Type B pancreatic cell (in vitro differentiated cells): ENCODE data around the gene EHBP1L1. TPM values are rescaled to one million over a fixed set of nuclear protein-coding genes. Genes with fewer than 3 reads are reported as not detected.

Experiments used
- DNase-seq: peaks from one replicate; pipeline ENCODE4 v3.0.0; 2021; ENCODE audit warnings: mixed read lengths; ENCODE audit not compliant: unreplicated experiment; ENCODE audit errors: extremely low spot score
- H3K27ac Mint-ChIP-seq: 2 replicates; pipeline ENCODE4 v1.8.0; 2021; ENCODE audit warnings: mild to moderate bottlenecking, mixed read lengths
- H3K27me3 Mint-ChIP-seq: 2 replicates; pipeline ENCODE4 v1.8.0; 2021; ENCODE audit warnings: mixed read lengths
- H3K36me3 Mint-ChIP-seq: 2 replicates; pipeline ENCODE4 v1.8.0; 2021; ENCODE audit warnings: mixed read lengths
- H3K4me1 Mint-ChIP-seq: one replicate; pipeline ENCODE4 v1.8.0; 2021; ENCODE audit warnings: mixed read lengths; ENCODE audit not compliant: unreplicated experiment
- H3K4me3 Mint-ChIP-seq: 2 replicates; pipeline ENCODE4 v1.8.0; 2021; ENCODE audit warnings: mild to moderate bottlenecking, mixed read lengths
- H3K9me3 Mint-ChIP-seq: 2 replicates; pipeline ENCODE4 v1.8.0; 2021; ENCODE audit warnings: mixed read lengths
- total RNA-seq: library from RNA; stranded (reverse); gene quantifications from 2 replicates; pipeline ENCODE4 v1.2.1, GENCODE V29; 2021; ENCODE audit warnings: low replicate concordance
- TF ChIP-seq, protein P1 (sequence below): fragments of 200-600 bp; sonication (generic); conservative IDR thresholded peaks from 2 replicates; pipeline ENCODE4 v1.5.0; 2021; ENCODE audit warnings: antibody characterized with exemption, mild to moderate bottlenecking

EHBP1L1 gene
- total RNA-seq, 1 donor from 2014 or later = 14.7 TPM

DNA sequence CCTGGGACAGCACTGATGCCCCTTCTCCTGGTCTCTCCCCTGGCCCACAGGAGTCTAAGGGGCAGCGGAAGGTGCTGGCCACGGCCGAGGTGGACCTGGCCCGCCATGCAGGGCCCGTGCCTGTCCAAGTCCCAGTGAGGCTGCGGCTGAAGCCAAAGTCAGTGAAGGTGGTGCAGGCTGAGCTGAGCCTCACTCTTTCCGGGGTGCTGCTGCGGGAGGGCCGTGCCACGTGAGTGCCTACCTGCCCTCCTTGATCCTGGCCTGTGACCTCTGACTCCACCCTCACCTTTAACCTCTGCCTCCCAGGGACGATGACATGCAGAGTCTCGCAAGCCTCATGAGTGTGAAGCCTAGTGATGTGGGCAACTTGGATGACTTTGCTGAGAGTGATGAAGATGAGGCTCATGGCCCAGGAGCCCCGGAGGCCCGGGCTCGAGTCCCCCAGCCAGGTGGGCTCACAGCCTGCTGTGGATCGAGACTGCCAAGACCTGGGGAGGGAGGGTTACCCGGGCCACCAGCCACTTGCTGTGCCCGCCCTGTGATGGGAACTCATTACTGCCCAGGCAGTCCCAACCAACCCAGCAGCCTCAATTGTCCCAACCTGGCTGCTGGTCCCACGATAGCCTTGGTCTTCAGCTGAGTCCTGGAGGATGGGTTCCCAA is 4.3 kb downstream of the EHBP1L1 start:
- Mint-ChIP-seq H3K9me3 (no peaks in the 10 kb centered on the region), H3K4me3 (no peak overlapping the region), H3K27ac (no peak overlapping the region), H3K27me3 (peaks cover 32% of the 10 kb centered on the region), H3K36me3 (no peaks in the 10 kb centered on the region), H3K4me1 (peaks cover 13% of the 10 kb centered on the region)
- TF ChIP-seq, protein P1, sequence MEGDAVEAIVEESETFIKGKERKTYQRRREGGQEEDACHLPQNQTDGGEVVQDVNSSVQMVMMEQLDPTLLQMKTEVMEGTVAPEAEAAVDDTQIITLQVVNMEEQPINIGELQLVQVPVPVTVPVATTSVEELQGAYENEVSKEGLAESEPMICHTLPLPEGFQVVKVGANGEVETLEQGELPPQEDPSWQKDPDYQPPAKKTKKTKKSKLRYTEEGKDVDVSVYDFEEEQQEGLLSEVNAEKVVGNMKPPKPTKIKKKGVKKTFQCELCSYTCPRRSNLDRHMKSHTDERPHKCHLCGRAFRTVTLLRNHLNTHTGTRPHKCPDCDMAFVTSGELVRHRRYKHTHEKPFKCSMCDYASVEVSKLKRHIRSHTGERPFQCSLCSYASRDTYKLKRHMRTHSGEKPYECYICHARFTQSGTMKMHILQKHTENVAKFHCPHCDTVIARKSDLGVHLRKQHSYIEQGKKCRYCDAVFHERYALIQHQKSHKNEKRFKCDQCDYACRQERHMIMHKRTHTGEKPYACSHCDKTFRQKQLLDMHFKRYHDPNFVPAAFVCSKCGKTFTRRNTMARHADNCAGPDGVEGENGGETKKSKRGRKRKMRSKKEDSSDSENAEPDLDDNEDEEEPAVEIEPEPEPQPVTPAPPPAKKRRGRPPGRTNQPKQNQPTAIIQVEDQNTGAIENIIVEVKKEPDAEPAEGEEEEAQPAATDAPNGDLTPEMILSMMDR = no peak
- DNase-seq = no peak

- H3K36me3 Mint-ChIP-seq = no peaks in the 10 kb centered on the region
- no peaks in the 10 kb centered on the region for H3K9me3 Mint-ChIP-seq
- peaks cover 27% of the 10 kb centered on the region for H3K27me3 Mint-ChIP-seq
- TF ChIP-seq, protein P1 = no peak
- H3K4me3 Mint-ChIP-seq = no peak overlapping the region
- H3K4me1 Mint-ChIP-seq = peaks cover 8% of the 10 kb centered on the region
- no peak overlapping the region for H3K27ac Mint-ChIP-seq
- no peak for DNase-seq
These were observed 4.9 kb downstream of the EHBP1L1 start for GRCh38 chr11:65580756-65581155.

GRCh38 chr11:65581928-65582327 is 6.1 kb downstream of the EHBP1L1 start:
- H3K4me3 Mint-ChIP-seq = no peak overlapping the region
- H3K27ac Mint-ChIP-seq = no peak overlapping the region
- peaks cover 15% of the 10 kb centered on the region for H3K4me1 Mint-ChIP-seq
- H3K9me3 Mint-ChIP-seq = no peaks in the 10 kb centered on the region
- DNase-seq = no peak
- peaks cover 27% of the 10 kb centered on the region for H3K27me3 Mint-ChIP-seq
- TF ChIP-seq, protein P1 = no peak
- H3K36me3 Mint-ChIP-seq = no peaks in the 10 kb centered on the region

DNA sequence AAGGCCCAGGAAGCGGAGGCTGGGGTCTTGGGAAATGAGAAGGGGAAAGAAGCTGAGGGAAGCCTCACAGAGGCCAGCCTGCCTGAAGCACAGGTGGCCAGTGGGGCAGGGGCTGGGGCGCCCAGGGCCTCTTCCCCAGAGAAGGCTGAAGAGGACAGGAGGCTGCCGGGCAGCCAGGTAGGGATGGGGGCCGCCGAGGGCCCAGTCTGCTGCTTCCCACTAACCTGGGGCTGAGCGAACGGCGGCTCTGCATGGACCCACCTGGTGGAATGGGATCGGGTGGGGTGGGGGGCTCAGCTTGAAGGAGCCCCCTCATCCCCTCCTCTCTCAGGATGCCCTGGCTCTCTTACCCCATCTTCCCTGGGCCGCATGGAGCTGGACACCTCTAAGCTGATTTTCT is 7.7 kb downstream of the EHBP1L1 start:
- H3K27ac Mint-ChIP-seq = no peak overlapping the region
- H3K27me3 Mint-ChIP-seq = peaks cover 25% of the 10 kb centered on the region
- H3K9me3 Mint-ChIP-seq = no peaks in the 10 kb centered on the region
- TF ChIP-seq, protein P1 = no peak
- no peaks in the 10 kb centered on the region for H3K36me3 Mint-ChIP-seq
- H3K4me3 Mint-ChIP-seq = no peak overlapping the region
- H3K4me1 Mint-ChIP-seq = peaks cover 14% of the 10 kb centered on the region
- DNase-seq = no peak

DNA sequence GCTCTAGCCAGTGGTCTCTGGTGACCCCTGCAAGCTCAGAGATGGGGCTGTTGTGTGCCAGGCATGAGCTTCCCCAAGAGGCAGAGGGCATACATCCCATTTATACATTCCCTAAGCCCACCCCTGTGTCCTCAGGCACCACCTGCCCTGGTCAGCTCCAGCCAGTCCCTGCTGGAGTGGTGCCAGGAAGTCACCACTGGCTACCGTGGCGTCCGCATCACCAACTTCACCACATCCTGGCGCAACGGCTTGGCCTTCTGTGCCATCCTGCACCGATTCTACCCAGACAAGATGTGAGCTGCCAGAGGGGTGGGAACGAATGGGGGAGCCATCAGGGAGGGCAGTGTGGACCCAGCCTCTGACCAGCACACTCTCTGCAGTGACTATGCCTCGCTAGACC is 8.3 kb downstream of the EHBP1L1 start:
- no peaks in the 10 kb centered on the region for H3K36me3 Mint-ChIP-seq
- H3K27me3 Mint-ChIP-seq = peaks cover 25% of the 10 kb centered on the region
- peak overlapping the region; percentile 45 for H3K4me3 Mint-ChIP-seq
- H3K27ac Mint-ChIP-seq = no peak overlapping the region
- peaks cover 13% of the 10 kb centered on the region for H3K4me1 Mint-ChIP-seq
- TF ChIP-seq, protein P1 = no peak
- no peaks in the 10 kb centered on the region for H3K9me3 Mint-ChIP-seq
- no peak for DNase-seq
